Measurements from ENCODE around the gene PARD3B. TPM values are rescaled to one million over a fixed set of nuclear protein-coding genes. Genes with fewer than 3 reads are reported as not detected.

PARD3B gene
- total RNA-seq, 1 experiment from 2014 or later: 0.68 TPM

DNA sequence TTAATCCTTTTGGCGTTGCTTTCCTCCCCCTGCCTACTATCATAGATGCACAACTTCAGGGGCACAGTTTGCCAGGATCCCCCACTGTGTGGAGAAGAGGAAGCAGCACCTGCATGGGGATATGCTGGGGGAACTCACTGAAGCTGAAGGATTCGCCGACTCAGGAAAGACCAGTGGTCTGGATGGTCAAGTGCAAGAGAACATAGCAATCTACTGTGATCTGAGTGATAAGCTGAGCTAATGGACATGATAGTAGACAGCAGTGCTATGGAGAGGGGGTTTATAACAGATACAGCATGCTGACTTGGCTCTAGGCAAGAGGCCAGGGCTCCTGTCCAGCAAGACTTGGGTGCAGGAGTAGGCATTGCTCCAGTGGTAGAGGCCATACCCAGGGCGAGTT is 1012.6 kb downstream of the PARD3B start:
- no peak for DNase-seq (ENCODE audit: low spot score)

DNA sequence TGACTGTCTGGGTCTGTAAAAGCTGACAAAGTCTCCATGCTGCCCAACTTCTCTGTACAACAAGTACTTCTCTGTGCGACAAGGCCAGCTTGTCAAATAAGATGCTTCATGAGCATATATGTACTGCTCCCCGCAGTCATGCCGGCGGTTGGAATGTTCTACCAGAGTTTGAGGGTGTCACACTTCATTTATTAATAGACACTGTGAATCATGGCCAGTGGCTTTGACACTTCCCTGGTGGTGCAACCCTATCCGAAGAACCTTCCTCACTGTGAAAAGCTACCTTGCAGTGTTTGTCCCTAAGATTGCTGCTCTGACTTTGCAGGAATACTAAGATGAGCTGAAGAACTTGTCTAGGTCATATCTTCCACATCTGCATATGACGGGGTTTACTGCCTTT is 1016.2 kb downstream of the PARD3B start:
- no peak for DNase-seq (ENCODE audit: low spot score)

DNA sequence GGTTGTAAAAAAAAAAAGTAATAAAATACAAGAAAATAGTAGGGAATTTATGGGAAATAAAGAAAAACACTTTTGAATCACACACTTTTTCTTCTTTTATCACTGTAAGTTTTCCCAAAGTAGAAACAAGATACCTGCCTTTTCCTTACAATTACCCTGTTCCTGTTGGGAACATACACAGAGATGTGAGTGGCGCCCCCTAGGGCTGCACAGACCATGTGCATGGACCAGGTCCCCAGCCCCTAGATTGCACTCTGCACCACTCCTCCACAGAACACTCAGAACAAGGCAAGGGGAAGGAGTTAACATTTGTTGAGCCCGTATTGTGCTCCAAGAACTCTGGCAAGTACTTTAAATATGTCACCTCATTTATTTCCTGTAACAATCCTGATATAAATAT is 1018.4 kb downstream of the PARD3B start:
- DNase-seq (ENCODE audit: low spot score): no peak

DNA sequence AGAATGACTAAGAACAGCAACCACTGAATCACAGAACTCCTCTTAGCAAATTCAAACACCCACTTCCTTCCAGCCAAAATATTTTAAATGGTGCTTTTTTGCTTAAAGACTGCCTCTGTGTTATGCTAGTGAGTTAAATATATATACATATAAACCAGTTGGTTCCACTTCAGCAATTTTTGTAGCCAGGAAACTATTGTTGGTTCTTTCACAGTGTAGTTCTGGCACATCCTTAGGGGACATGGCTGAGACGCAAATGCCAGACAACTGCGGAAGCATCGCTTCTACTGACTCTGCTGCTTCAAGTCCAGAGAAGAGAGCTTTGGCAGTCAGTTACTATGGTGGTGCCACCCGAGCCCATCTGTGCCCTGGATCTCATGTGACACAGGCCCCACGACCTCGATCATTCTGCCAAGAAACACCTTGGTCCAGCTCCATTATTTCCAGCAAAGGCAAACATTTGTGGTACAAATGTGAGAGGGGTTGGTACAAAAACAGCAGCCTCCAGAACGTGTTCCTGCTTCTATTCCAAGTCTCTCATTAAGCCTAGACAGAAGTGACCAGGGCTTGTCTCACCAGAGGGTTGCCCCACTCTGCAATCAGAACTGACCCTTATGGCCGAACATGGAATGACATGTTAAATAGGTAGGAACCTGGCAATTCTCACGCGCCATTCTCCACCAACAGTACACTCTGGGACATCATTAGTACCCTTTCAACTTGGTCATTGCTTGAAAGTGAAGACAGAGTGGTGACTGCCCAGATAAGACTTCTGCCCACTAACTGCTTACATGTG is 1019.3 kb downstream of the PARD3B start:
- DNase-seq (ENCODE audit: low spot score): no peak

DNA sequence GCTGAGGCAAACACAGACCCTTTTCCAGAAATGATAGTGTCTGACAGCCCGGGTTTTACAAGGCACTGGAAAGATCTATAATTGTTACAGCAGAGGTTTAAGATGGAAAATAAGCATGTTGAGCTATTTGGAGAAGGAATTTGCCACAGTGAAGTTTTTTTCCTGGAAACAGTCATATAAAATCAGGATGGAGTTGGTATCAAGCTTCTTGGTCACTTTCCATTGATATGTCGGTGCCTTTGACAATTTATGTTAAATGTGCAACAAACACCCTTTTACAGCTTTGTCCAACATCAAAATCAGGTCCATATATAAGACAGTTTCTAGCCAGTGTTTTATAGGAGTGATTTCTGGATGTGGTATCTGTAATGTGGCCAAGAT is 1019.9 kb downstream of the PARD3B start:
- no peak for DNase-seq (ENCODE audit: low spot score)

DNA sequence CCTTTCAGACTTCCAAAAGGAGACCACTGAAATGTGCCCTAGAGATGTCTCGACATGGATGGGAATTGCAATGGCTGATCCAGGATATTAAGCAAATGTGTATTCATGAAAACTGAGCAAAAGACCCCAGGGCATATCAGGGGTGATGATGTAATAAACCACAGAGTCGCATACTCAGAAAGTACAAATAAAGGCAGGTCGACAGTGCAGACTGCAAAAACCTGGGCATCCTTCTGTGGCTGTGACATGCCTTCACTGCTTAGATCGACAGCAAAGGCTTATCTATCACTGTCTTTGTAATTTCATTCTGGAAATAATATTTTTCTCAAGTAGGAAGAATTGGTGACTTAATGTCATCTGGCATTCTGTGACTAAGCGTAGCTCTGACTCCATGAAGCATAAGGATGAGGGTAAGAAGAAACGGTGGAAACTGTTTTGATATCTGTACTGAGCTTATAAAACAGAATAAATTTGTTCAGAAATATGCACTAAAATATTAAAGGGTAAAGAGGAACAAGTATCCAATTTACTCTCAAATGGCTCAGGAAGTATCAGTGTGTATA is 1021.4 kb downstream of the PARD3B start:
- no peak for DNase-seq (ENCODE audit: low spot score)

DNA sequence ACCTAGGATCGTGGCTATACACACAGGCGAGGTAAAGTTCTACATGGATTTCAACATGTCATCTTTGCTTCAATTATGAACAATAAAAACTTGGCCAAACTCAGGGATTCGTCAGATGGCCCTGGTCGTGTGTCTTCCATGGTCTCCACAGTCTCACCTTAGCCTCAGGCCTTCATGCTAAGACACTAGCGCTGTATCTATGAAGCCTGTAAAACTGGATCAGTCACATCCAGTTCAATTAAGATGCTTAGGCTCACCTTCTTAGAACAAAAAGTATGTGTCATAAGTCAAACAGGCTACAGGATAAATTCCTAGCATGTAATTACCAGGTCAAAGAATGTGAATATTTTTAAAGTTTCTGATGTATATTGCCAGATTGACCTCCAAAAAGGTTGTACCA is 1023.3 kb downstream of the PARD3B start:
- no peak for DNase-seq (ENCODE audit: low spot score)

DNA sequence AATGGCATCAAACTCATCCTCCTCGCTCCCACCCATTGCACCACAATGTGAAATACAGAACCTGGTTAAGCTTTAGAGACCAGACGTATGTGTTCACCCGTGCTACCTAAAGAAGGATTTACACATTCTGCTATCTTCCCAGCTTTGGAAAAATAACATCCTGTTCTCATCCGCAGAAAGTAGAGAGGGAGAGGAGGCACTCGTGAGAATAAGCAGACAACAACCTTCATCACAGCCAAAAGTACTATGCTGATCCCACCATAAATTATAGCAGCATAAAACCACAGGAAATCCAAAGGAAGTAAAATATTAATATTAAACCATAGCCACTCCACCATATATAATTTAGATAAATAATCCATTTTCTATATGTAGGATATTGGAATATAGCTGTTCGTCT is 1025.4 kb downstream of the PARD3B start:
- no peak for DNase-seq (ENCODE audit: low spot score)

DNA sequence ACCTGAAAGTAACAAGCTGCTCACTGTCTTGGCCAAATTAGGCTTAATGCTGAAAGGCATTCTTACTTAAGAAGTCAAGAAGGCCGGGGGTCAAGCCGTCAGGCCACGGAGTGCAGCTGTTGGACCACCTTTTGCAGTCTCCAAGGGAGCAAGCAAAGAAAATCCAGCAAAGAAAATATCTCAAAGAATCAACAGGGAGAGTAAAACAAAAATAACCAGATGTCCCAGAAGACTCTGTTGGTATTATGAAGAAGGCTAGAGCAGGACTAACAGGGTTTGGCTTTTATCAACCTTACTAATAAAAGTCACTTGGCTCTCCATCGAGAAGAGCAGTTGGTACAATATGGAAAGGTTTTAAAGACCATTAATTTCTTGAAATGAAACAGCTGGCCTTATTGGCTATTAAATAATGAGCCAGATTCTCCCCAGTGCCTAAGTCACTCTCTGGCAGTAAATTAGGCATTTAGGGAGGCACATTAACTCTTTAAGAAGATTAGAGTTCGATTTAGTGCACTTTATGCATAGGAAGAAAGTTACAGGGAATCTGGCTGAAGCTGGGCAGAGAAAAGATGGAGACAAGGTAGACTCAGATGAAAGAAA is 1026.2 kb downstream of the PARD3B start:
- DNase-seq (ENCODE audit: low spot score): no peak

DNA sequence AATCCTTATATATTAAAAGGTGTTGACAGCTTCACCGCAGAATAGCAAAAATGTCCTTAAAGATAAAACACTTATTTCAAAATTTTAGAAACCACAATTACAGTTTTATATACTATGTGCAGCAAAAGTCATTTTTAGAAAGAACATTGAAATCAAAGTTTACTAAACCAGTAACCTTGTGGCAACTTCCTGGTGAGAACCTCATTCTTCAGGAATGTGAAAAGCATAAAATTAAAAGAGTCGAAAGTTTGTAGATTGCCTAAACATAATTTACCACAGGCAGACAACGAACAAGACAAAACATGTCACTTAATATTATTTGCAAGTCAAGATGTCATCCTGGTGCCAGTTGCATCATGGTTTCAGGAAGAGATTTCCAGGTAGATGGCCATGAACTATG is 1028.7 kb downstream of the PARD3B start:
- no peak for DNase-seq (ENCODE audit: low spot score)

DNA sequence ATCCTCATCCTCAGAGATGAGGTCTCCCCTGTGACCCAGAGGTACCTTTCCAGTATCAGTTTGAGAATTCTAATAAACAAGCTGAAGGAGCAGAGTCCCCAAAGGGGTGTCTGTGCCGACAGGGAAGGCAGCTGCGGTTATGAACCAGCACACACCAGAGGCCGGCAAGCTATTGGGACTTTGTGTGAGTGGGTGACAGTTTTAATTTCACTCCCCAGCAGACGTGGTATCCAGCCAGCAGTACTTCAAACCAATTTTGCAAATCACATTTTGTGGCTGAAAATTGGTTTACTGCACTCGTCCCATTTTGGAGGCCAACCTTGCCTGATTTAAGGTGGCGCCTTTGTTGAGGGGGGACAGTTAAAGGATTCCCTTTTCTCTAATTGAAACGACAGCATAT is 1034.1 kb downstream of the PARD3B start:
- DNase-seq (ENCODE audit: low spot score): no peak

DNA sequence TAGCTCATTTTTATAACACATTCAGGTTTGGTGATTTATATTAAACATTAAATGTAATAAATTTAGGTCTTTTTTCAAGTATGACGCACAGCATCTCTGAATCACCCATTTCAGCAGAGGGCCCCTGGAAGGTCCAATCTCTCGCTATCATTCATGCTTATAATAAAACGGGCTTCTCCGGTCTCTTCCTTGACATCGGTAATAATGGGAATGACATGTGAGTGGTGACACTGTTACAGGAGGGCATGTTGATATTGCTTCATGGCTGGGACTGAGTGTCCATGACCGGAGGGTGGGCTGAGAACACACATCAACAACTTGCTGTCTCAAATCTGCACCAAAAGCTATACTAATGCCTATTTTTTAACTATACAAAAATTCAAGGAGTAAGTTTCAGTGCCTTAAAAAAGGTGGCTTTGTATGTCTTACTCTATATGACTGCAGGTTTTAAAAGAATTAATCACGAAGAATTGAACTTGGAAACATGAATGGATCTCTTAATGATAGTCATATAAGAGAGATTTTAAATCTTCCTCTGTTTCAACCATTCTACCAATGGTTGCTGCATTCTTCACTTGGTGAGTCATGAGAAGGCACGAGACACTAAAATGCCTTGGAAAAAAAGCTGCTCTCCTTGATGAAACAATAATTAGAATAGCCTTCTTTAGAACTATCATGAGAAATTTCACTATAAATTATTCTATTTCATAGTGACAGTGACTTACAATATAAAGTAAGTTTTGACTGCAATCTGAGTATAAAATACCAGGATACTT is 1035.1 kb downstream of the PARD3B start:
- no peak for DNase-seq (ENCODE audit: low spot score)

DNA sequence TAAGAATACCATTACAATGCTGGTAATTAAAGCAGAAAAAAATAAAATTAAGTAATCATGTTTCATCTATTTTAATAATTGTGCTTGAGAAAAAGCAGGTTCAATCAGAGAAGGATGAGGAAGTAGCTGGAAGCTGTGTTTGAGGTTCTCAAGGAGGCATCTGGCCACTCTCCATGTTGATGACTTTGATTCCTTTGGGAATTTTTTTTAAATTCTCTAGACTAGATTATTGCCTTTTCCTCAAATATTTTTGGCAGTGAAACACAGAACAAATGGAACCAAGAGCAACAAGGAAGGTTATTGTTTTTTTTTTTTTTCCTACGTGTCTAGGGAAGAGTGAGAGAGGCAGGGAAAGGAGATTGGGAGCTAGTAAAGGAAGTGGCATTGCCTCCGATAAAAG is 1037.1 kb downstream of the PARD3B start:
- no peak for DNase-seq (ENCODE audit: low spot score)

DNA sequence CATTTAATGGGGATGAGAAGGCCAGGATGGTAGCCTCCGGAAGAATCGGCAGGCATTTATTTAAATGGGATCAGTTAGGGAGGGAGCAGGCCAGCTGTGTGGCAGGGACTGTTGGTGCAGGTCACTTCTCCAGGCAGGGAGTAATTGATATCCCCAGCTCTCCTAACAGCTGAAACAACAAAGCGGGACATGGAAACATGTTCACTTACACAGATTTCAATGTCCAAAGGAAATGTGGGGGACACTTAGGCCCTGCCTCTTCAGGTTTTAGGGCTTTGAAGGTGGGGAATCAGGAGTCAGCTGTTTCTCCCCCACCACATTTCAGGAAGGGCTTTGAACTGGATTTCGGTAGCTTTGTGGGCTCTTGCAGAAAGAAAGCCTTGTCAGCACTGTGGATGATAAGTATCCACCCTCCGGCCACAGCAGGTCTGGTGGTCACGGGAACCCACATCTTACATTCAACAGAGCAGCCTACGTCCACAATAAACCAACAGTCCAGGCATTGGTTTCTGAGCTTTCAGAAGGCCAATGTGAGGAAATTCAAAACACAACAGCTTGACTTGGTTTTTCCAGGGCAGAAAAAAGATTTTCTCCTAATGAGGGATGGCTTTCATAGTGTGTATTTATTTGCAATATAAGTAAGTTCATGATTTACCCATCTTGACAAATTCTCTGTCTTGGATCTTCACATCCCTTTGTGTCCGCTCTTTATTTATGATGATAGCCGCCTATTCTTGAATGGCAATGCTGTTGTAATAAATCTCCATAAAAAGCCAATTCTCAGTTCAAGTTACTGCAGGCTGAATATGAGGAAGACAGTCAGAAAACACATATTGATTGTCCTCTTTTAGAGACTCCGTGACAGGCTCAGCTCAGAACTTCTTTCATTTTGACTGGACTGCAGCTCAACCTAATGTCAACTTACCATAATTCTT is 1040.4 kb downstream of the PARD3B start:
- DNase-seq (ENCODE audit: low spot score): no peak

DNA sequence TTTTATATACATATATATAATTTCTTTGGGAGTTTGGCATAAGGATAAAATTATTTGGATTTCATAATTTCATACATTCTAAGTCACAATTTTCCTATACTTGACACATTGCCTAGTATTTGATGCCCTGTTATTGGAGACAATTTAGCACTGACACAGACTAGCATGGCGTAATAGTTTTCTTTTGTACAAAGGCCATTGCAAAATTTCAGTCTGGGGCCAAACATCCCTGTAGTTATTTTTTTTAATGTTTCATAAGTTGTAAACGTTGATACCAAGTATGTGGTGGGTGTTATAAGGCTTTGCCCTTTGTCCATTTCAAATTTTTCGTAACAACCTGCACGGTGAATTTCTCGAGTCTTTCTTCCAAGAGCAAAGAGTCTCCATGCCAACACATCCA is 1041.4 kb downstream of the PARD3B start:
- DNase-seq (ENCODE audit: low spot score): no peak

DNA sequence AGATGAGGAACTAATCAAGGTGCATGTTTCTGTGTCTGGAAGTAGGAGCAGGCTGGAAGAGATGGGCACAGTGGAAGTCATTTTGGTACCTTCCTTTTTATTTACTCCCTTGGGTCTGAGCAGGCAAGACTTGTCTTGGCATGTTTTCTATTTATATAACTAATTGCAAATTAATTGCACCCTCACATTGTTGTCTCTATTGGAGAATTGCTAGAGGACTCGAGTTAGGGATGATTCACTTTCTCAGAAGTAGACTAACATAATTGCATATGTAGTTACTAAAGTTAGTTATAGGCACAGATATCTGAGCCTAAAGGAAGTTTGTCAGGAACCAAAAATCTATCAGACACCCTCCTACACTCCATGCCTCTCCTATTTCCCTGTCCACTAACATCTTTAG is 1044.2 kb downstream of the PARD3B start:
- no peak for DNase-seq (ENCODE audit: low spot score)

DNA sequence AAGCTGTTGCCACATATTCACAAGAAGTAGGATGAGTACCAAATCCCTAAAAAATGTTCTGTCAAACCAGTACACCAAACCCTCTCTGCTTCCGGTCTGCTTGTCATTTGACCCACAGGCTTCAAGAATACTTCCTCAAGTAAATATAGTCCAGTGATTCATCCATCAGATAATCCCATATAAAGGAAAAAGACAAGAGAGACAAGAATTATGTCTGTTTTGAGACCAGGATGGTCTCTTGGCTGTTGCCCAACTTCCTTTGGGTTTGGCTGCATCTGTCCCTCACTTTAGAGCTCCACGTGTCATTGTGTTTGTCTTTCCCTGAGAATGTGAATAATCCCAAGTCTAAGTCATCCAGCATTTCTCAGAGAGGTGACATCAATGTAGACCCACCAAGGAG is 1045.5 kb downstream of the PARD3B start:
- no peak for DNase-seq (ENCODE audit: low spot score)

DNA sequence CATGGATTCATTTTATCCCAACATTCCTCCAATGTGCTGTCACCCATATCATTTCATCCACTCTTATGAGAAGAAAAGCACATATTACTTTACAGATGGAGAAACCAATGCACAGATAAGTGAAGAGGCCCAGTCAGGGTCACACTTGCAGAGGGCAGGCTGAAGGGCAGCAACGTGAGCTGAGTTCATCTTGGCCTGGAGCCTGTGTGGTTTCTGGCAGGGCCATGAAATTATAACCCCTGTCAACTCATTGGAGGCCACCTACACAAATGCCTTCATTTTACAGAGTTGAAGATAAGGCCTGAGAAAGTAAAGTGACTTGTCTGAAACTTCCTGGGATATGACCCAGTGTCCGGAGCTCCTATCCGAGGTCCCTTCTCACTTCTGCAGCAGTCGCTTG is 1048.6 kb downstream of the PARD3B start:
- no peak for DNase-seq (ENCODE audit: low spot score)

DNA sequence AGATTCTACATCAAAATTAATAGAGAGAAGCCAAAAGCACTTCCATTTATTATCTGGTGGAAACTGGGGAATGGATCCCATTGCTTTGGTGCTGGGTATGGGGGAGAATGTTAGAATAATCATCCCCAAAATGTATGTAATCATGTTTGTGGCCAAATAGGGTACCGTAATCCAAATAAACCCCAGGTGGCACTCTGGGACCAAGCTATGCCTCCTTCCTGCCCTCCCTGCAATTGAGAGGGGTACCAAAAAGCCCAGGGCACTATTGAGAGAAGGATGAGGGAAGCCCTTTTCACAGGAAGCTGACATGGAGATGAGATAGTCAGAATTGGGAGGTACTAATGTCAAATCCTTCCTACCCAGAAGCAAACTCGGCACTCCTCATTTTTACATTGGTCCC is 1051.3 kb downstream of the PARD3B start:
- no peak for DNase-seq (ENCODE audit: low spot score)

DNA sequence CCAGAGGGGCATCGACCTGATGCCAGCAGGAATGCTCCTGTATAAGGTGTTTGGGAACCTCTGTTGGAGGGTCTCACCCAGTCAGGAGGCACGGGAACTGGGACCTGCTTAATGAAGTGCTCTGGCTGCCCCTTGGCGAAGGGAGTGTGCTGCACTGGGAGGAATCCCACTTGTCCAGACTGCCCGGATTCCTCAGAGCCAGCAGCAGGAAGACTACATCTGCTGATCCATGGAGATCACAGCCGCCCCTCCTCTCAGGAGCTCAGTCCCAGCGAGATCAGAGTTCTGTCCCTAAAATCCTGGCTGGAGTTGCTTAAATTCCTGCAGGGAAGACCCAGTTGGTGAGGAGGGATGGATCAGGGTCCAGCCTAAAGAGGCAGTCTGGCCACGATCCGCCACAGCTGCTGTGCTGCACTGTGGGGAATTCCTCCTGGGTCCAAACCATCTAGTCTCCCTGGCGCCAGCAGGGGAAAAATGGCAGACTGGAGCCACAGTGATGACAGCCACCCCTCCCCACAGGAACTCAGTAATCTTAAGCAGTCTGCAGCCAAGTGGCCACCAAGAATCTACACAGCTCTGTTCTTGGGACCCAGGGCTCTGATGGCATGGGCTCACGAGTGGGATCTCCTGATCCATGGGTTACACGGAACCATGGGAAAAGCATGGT is 1060.5 kb downstream of the PARD3B start:
- DNase-seq (ENCODE audit: low spot score): no peak

DNA sequence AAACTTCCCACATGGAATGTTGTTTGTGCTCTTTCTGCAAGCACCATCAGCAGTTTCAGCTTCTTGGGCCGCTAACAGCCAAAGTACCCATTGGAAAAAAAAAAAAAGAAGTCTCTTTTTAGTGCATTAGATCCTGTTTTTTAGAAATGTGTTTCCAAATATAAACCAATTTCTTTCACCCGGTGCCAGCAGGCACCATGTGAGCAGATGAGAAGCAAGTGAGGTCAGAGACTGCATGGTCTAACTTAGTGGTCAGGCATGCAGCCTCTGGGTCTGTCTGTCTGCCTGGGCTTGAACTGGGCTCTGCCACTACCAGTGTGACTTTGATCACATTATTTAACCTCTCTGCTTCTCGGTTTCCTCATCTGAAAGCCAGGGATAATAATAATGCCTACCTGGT is 1061.9 kb downstream of the PARD3B start:
- no peak for DNase-seq (ENCODE audit: low spot score)
